BE2C (cell line): ENCODE data around the gene LHPP.

Experiments
- DNase-seq: peaks from one replicate; pipeline ENCODE4 v3.0.0-alpha.2; 2020
- H3K27me3 ChIP-seq: fragments of 250-450 bp; sonication (Bioruptor Pico); 2 replicates; pipeline ENCODE4 v1.5.1; 2020; ENCODE audit warnings: mild to moderate bottlenecking
- H3K36me3 ChIP-seq: fragments of 250-450 bp; sonication (Bioruptor Pico); 2 replicates; pipeline ENCODE4 v1.5.1; 2020; ENCODE audit warnings: mild to moderate bottlenecking
- H3K4me1 ChIP-seq: fragments of 250-450 bp; sonication (Bioruptor Pico); 2 replicates; pipeline ENCODE4 v1.5.1; 2020
- H3K4me3 ChIP-seq: 2 replicates; pipeline ENCODE4 v1.5.1; 2011; ENCODE audit warnings: low read depth, low read length
- H3K9me3 ChIP-seq: fragments of 250-450 bp; sonication (Bioruptor Pico); 2 replicates; pipeline ENCODE4 v1.5.1; 2020
- CTCF ChIP-seq: IDR thresholded peaks from 2 replicates; pipeline ENCODE4 v1.5.1; 2012; ENCODE audit warnings: mild to moderate bottlenecking, low read depth, low read length

Gene LHPP

GRCh38 chr10:124622158-124622557 lies 160.5 kb downstream of the LHPP start:
- Histone ChIP-seq H3K9me3 (no peaks in the 10 kb centered on the region), H3K4me3 (no peak overlapping the region), H3K36me3 (peaks cover 3% of the 10 kb centered on the region), H3K27me3 (no peaks in the 10 kb centered on the region), H3K4me1 (no peaks in the 10 kb centered on the region)
- DNase-seq: no peak
- TF ChIP-seq CTCF: no peak

GRCh38 chr10:124622866-124623536 lies 161.4 kb downstream of the LHPP start:
- no peak for TF ChIP-seq CTCF
- no peak for DNase-seq
- H3K36me3 ChIP-seq: peaks cover 3% of the 10 kb centered on the region; the same call in 1 of the 2 replicates
- no peaks in the 10 kb centered on the region for H3K27me3 ChIP-seq
- H3K4me3 ChIP-seq: no peak overlapping the region
- H3K4me1 ChIP-seq: no peaks in the 10 kb centered on the region
- H3K9me3 ChIP-seq: no peaks in the 10 kb centered on the region

GRCh38 chr10:124624006-124624405 lies 162.4 kb downstream of the LHPP start:
- Histone ChIP-seq H3K36me3 (peaks cover 3% of the 10 kb centered on the region; the same call in 1 of the 2 replicates), H3K4me1 (no peaks in the 10 kb centered on the region), H3K4me3 (no peak overlapping the region), H3K9me3 (no peaks in the 10 kb centered on the region), H3K27me3 (no peaks in the 10 kb centered on the region)
- DNase-seq: no peak
- no peak for TF ChIP-seq CTCF

- no peak for TF ChIP-seq CTCF
- H3K9me3 ChIP-seq: no peaks in the 10 kb centered on the region
- no peak overlapping the region for H3K4me3 ChIP-seq
- no peaks in the 10 kb centered on the region for H3K27me3 ChIP-seq
- DNase-seq: no peak
- peaks cover 3% of the 10 kb centered on the region; the same call in 1 of the 2 replicates for H3K36me3 ChIP-seq
- no peaks in the 10 kb centered on the region for H3K4me1 ChIP-seq
Observed at GRCh38 chr10:124624466-124624865, 162.8 kb downstream of the LHPP start.

- Histone ChIP-seq H3K4me1 (no peaks in the 10 kb centered on the region), H3K27me3 (no peaks in the 10 kb centered on the region), H3K4me3 (no peak overlapping the region), H3K36me3 (peaks cover 3% of the 10 kb centered on the region; the same call in 1 of the 2 replicates), H3K9me3 (no peaks in the 10 kb centered on the region)
- no peak for TF ChIP-seq CTCF
- DNase-seq: no peak
Observed at GRCh38 chr10:124624895-124625294, 163.3 kb downstream of the LHPP start.

- no peaks in the 10 kb centered on the region for H3K4me1 ChIP-seq
- H3K4me3 ChIP-seq: no peak overlapping the region
- no peak for DNase-seq
- H3K27me3 ChIP-seq: no peaks in the 10 kb centered on the region
- H3K36me3 ChIP-seq: peaks cover 3% of the 10 kb centered on the region; the same call in 1 of the 2 replicates
- no peaks in the 10 kb centered on the region for H3K9me3 ChIP-seq
- no peak for TF ChIP-seq CTCF
Observed at GRCh38 chr10:124625831-124626238, 164.2 kb downstream of the LHPP start.
